Smooth muscle cell (in vitro differentiated cells): ENCODE measurements around the gene PXYLP1. TPM values are rescaled to one million over a fixed set of nuclear protein-coding genes. Genes with fewer than 3 reads are reported as not detected.
A peak's percentile ranks its signal among the peaks of the same experiment; 100 is the strongest.

ENCODE experiments used
- DNase-seq: peaks from one replicate; lab custom pipeline; 2025; ENCODE audit not compliant: unreplicated experiment; lab: John Stamatoyannopoulos, UW
- H2AFZ ChIP-seq: fragments of 200-600 bp; sonication (generic); 2 replicates; pipeline ENCODE4 v1.6.0; 2016; ENCODE audit warnings: antibody characterized with exemption, low read depth, mild to moderate bottlenecking
- H3F3A ChIP-seq: fragments of 200-600 bp; sonication (generic); 2 replicates; pipeline ENCODE4 v1.6.0; 2017; ENCODE audit warnings: antibody characterized with exemption, low read depth
- H3K27ac ChIP-seq: fragments of 200-600 bp; sonication (generic); 2 replicates; pipeline ENCODE4 v1.5.1; 2016; ENCODE audit warnings: low read depth, mild to moderate bottlenecking
- H3K27me3 ChIP-seq: fragments of 200-600 bp; sonication (generic); 2 replicates; pipeline ENCODE4 v1.6.1; 2016; ENCODE audit warnings: low read depth, mild to moderate bottlenecking
- H3K36me3 ChIP-seq: fragments of 200-600 bp; sonication (generic); 2 replicates; pipeline ENCODE4 v1.5.1; 2016; ENCODE audit warnings: low read depth
- H3K4me1 ChIP-seq: fragments of 200-600 bp; sonication (generic); 2 replicates; pipeline ENCODE4 v1.5.1; 2016; ENCODE audit warnings: low read depth
- H3K4me2 ChIP-seq: fragments of 200-600 bp; sonication (generic); 2 replicates; pipeline ENCODE4 v1.6.0; 2016; ENCODE audit warnings: mild to moderate bottlenecking
- H3K4me3 ChIP-seq: fragments of 200-600 bp; sonication (generic); 2 replicates; pipeline ENCODE4 v1.5.1; 2016; ENCODE audit warnings: mild to moderate bottlenecking
- H3K79me2 ChIP-seq: fragments of 200-600 bp; sonication (generic); 2 replicates; pipeline ENCODE4 v1.6.0; 2016; ENCODE audit warnings: low read depth, mild to moderate bottlenecking
- H3K9ac ChIP-seq: fragments of 200-600 bp; sonication (generic); 2 replicates; pipeline ENCODE4 v1.6.0; 2016; ENCODE audit warnings: low read depth
- H3K9me3 ChIP-seq: fragments of 200-600 bp; sonication (generic); replicated peaks from 2 replicates; pipeline ENCODE4 v1.5.1; 2016; ENCODE audit warnings: low read depth
- H4K20me1 ChIP-seq: fragments of 200-600 bp; sonication (generic); 2 replicates; pipeline ENCODE4 v1.6.0; 2016; ENCODE audit warnings: low read depth
- WGBS: methylation state at CpG from one replicate; pipeline ENCODE4 v1.1.7; 2016; ENCODE audit warnings: low lambda C conversion rate; 5-methylcytosine and 5-hydroxymethylcytosine counted together
- polyA plus RNA-seq: library from polyadenylated mRNA; unstranded; fragments of >200 nt; fragmentation: Nextera tagmentation; extraction: Ambion mirVana; gene quantifications from 2 replicates; pipeline ENCODE4 v1.2.1, GENCODE V29; 2016
- total RNA-seq: library from RNA; depleted of rRNA; stranded (reverse); fragments of >200 nt; gene quantifications from 2 replicates; pipeline ENCODE4 v1.2.3, GENCODE V29; 2014
- TF ChIP-seq, protein P1 (sequence below): fragments of 200-600 bp; sonication (generic); IDR thresholded peaks from 2 replicates; pipeline ENCODE4 v1.5.1; 2017; ENCODE audit warnings: borderline replicate concordance, mild to moderate bottlenecking, antibody characterized with exemption; ENCODE audit not compliant: insufficient read depth, poor library complexity, severe bottlenecking

Gene PXYLP1
- total and polyA plus RNA-seq, 2 experiments from 2014 or later = 3.3 to 5.6 TPM

DNA sequence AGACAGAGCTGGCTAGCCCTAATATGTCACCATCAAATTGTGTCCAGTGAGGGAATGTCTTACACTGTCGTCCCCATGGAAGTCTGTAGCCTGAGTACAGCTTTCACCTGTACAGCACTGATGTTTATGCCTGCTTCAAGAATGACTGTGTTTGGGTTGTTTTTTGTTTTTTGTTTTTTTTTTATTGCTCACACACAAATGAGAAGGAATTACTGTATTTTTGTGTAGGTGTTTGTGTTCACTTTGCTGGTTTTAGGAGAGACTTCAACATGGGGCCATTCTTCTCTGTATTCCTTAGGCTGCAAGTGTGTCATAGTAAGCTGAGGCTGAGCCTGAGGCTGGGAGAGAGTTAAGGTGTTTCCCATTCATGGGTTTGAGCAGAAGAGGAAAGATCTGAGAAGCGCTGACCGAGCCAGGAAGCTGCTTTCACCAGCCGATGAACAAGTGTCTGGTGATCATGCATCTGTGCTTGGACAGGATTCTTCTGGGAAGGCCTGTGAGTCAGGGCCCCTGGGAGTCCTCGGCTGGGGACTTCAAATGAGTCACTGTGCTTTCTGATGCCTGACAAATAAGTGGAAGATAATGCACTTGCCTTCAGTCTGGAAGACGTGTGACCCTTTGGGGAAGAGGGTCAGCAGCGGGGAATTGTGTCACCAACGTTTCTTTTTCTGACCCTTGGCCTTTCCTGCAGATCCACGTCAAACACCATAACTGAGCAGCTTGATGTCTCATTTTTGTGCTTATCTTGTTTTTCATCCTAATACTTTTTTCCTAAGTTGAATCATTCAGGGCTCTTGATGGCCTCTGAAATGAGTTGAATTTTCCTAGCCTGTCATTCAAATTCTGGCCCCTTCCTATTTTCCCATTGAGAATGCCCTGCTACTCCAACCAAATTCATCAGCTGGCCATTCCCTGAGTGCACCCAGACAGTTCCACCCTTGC, 100.0 kb downstream of the PXYLP1 start:
- TF ChIP-seq, protein P1, sequence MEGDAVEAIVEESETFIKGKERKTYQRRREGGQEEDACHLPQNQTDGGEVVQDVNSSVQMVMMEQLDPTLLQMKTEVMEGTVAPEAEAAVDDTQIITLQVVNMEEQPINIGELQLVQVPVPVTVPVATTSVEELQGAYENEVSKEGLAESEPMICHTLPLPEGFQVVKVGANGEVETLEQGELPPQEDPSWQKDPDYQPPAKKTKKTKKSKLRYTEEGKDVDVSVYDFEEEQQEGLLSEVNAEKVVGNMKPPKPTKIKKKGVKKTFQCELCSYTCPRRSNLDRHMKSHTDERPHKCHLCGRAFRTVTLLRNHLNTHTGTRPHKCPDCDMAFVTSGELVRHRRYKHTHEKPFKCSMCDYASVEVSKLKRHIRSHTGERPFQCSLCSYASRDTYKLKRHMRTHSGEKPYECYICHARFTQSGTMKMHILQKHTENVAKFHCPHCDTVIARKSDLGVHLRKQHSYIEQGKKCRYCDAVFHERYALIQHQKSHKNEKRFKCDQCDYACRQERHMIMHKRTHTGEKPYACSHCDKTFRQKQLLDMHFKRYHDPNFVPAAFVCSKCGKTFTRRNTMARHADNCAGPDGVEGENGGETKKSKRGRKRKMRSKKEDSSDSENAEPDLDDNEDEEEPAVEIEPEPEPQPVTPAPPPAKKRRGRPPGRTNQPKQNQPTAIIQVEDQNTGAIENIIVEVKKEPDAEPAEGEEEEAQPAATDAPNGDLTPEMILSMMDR = no peak
- Histone ChIP-seq H3K27ac (peak overlapping the region; percentile 93), H3K27me3 (no peaks in the 10 kb centered on the region), H3K9ac (peak overlapping the region; percentile 56), H3K9me3 (no peaks in the 10 kb centered on the region), H3K4me1 (no peaks in the 10 kb centered on the region), H3K79me2 (no peaks in the 10 kb centered on the region), H3K36me3 (no peaks in the 10 kb centered on the region), H2AFZ (no peak overlapping the region), H3K4me3 (no peak overlapping the region), H3K4me2 (peak overlapping the region; percentile 58), H4K20me1 (no peaks in the 10 kb centered on the region), H3F3A (peaks cover 9% of the 10 kb centered on the region)
- peak; percentile 23 for DNase-seq
- WGBS = 10% methylated on average over 9 of the region's 9 CpGs

DNA sequence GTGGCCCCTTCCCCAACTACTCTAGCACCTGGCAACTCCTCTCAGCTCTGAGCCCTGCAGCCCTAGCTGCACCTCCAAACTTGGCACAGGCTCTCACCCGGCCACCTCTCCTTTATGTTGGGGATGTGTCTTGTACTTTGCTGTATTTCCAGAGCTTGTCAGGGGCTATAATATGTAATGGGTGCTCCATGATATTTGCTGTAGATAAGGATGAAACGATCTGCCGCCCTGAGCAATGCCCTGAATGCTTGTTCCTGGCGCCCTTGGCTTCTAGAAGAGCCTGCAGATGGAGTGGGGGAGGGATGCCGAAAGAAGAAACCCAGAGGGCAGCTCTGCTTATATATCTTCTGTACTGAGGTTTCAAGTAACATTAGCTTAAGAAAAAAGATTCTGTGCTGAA, 100.8 kb downstream of the PXYLP1 start:
- H3K4me1 ChIP-seq = no peaks in the 10 kb centered on the region
- H3F3A ChIP-seq = peaks cover 9% of the 10 kb centered on the region
- H3K4me3 ChIP-seq = no peak overlapping the region
- peak overlapping the region; percentile 19 for H3K4me2 ChIP-seq
- H4K20me1 ChIP-seq = no peaks in the 10 kb centered on the region
- WGBS = 86% methylated on average over 5 of the region's 5 CpGs
- no peaks in the 10 kb centered on the region for H3K79me2 ChIP-seq
- H3K27me3 ChIP-seq = no peaks in the 10 kb centered on the region
- no peak overlapping the region for H2AFZ ChIP-seq
- no peaks in the 10 kb centered on the region for H3K9me3 ChIP-seq
- peak overlapping the region; percentile 42 for H3K9ac ChIP-seq
- no peak for DNase-seq
- no peaks in the 10 kb centered on the region for H3K36me3 ChIP-seq
- H3K27ac ChIP-seq = peak overlapping the region; percentile 93
- TF ChIP-seq, protein P1 = no peak

DNA sequence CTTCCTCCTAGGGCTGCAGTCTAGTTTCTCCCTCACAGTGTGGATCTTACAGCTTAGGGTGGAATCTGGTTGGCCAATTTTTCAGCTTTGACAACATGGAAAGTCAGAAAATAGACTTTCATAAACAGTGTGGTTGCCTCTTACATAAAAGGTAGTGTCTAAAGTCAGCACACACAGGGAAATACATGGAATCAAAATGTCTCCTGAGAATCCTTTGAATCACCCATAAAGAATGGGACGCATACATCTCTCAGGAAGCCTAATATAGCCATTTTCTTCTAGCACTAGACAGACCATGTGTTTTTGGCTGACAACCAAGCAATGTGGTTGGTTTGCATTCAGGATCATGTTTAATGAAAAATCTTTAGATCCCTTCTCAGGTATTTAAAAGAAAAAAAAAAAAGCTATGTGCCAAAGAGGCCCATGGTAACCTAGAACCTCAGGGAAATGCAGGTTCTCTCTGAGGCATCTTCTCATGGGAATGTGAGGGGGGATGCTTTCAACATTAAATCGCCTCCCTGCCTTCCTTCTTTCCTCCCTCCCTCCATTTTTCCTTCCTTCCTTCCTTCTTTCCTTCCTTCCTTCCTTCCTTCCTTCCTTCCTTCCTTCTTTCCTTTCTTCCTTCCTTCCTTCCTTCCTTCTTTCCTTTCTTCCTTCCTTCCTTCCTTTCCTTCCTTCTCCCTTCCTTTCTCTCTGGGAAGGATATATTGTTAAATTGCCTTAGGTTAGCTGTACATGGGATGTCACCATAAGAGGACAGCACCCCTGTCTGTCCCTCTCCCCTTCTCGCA, 102.4 kb downstream of the PXYLP1 start:
- 93% methylated on average over 3 of the region's 3 CpGs for WGBS
- no peaks in the 10 kb centered on the region for H3K4me1 ChIP-seq
- no peaks in the 10 kb centered on the region for H3K9me3 ChIP-seq
- H3K79me2 ChIP-seq = no peaks in the 10 kb centered on the region
- no peaks in the 10 kb centered on the region for H3K27me3 ChIP-seq
- TF ChIP-seq, protein P1 = no peak
- no peak overlapping the region for H3K27ac ChIP-seq
- no peak overlapping the region for H3K9ac ChIP-seq
- H2AFZ ChIP-seq = no peak overlapping the region
- no peak for DNase-seq
- H3K4me2 ChIP-seq = no peak overlapping the region
- no peaks in the 10 kb centered on the region for H4K20me1 ChIP-seq
- H3K4me3 ChIP-seq = no peak overlapping the region
- peaks cover 9% of the 10 kb centered on the region for H3F3A ChIP-seq
- no peaks in the 10 kb centered on the region for H3K36me3 ChIP-seq
